Thymus (tissue), 11 donors: ENCODE results near the gene ZXDA. TPM values are rescaled to one million over a fixed set of nuclear protein-coding genes. Genes with fewer than 3 reads are reported as not detected.
"Not testable (repeated sequence)": the region's sequence is repeated elsewhere in the genome, so short reads cannot be mapped to it uniquely, and the experiment has no call there.

Experiments
- DNase-seq, 9 donors: peaks; one replicate each; pipeline ENCODE4 v3.0.0-alpha.2; 2013; ENCODE audit warnings: low spot score in 9 of 9, low read depth in 6 of 9, missing footprints in 1 of 9
- H3K27ac ChIP-seq, 2 donors: one replicate each; pipeline ENCODE4 v1.5.1; 2013; ENCODE audit warnings: control low read depth in 1 of 2, low read depth in 1 of 2, low read length in 1 of 2, mild to moderate bottlenecking in 1 of 2, moderate library complexity in 1 of 2
- H3K27me3 ChIP-seq, 2 donors: one replicate each; pipeline ENCODE4 v1.5.1; 2013; ENCODE audit warnings: low read length in 1 of 2; ENCODE audit not compliant: control insufficient read depth in 2 of 2, insufficient read depth in 1 of 2
- H3K36me3 ChIP-seq, 2 donors: one replicate each; pipeline ENCODE4 v1.5.1; 2013; ENCODE audit warnings: low read length in 1 of 2, mild to moderate bottlenecking in 1 of 2, moderate library complexity in 1 of 2; ENCODE audit not compliant: control insufficient read depth in 2 of 2, insufficient read depth in 2 of 2
- H3K4me1 ChIP-seq, 2 donors: one replicate each; pipeline ENCODE4 v1.5.1; 2013; ENCODE audit warnings: low read length in 2 of 2; ENCODE audit not compliant: control insufficient read depth in 2 of 2, insufficient read depth in 2 of 2
- H3K4me3 ChIP-seq, 2 donors: one replicate each; pipeline ENCODE4 v1.5.1; 2013; ENCODE audit warnings: low read length in 2 of 2, control low read depth in 1 of 2, mild to moderate bottlenecking in 1 of 2
- H3K9me3 ChIP-seq, 2 donors: one replicate each; pipeline ENCODE4 v1.5.1; 2013; ENCODE audit warnings: low read length in 1 of 2, mild to moderate bottlenecking in 1 of 2; ENCODE audit not compliant: control insufficient read depth in 2 of 2, insufficient read depth in 1 of 2
- WGBS: extraction: QIAGEN DNeasy Blood & Tissue Kit; methylation state at CpG from one replicate; pipeline ENCODE4 v1.1.7; 2013; 5-methylcytosine and 5-hydroxymethylcytosine counted together
- polyA plus RNA-seq: library from polyadenylated mRNA; stranded (reverse); fragments of 200-250 nt; gene quantifications from one replicate; pipeline ENCODE4 v1.2.3, GENCODE V29; 2013
- total RNA-seq: library from RNA; stranded (reverse); fragments of 120-200 nt; gene quantifications from one replicate; pipeline ENCODE4 v1.2.4, GENCODE V29; 2013
- donor health status: healthy.

Gene ZXDA
- total and polyA plus RNA-seq, 2 donors: 1.1 to 3.5 TPM

DNA sequence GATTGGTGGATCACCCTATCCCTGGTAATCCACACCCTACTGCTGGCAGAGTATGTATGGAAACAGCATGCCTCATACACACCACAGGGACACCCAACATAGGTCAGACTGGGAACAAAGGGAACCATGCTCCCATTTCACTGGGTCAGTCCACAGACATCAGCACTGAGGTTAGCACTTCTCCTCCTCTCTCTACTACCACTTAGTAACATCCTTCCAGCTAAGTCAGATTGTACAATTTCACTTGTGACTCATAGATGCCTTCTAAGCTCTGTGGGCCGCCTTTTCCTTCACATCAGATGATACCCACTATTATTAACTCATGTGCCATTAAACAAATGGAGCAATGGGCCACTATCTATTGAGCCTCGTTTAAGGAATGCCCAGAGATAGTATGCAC is 15.5 kb upstream of the ZXDA start:
- no peaks in the 10 kb centered on the region for H3K36me3 ChIP-seq
- no peaks in the 10 kb centered on the region for H3K4me1 ChIP-seq
- 89% methylated on average over 2 of the region's 2 CpGs for WGBS
- H3K4me3 ChIP-seq: no peak overlapping the region
- no peak for DNase-seq
- H3K9me3 ChIP-seq: no peaks in the 10 kb centered on the region
- no peak overlapping the region for H3K27ac ChIP-seq
- H3K27me3 ChIP-seq: no peaks in the 10 kb centered on the region

DNA sequence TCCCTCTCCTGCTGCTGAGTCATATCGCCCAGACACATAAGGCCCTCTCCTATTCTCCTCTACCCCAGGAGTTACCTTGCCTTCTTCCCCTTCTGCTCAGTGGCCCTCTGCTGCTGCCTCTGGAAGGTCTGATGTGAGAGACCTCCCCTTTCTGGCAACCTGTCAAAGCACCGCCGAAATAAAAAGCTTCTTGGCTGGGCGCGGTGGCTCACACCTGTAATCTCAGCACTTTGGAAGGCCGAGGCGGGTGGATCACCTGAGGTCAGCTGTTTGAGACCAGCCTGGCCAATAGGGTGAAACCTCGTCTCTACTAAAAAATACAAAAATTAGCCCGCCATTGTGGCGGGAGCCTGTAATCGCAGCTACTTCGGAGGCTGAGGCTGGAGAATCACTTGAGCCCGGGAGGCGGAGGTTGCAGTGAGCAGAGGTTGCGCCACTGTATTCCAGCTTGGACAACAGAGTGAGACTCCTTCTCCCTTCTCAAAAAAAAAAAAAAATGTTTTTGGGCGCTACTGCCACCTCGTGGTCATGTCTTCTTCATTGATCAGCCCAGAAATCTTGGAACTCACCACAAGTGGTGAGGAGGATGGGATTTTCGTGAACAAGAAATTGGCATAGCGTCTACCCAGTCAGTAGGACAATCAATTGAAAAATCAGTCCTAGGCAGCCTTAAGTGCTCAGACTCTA is 8.6 kb upstream of the ZXDA start:
- DNase-seq: peak in 2 of 9 donors; percentile 31 to 43
- H3K9me3 ChIP-seq: no peaks in the 10 kb centered on the region
- H3K36me3 ChIP-seq: no peaks in the 10 kb centered on the region
- H3K4me3 ChIP-seq: no peak overlapping the region
- H3K4me1 ChIP-seq: no peaks in the 10 kb centered on the region
- no peak overlapping the region for H3K27ac ChIP-seq
- WGBS: 63% methylated on average over 19 of the region's 19 CpGs
- H3K27me3 ChIP-seq: no peaks in the 10 kb centered on the region

DNA sequence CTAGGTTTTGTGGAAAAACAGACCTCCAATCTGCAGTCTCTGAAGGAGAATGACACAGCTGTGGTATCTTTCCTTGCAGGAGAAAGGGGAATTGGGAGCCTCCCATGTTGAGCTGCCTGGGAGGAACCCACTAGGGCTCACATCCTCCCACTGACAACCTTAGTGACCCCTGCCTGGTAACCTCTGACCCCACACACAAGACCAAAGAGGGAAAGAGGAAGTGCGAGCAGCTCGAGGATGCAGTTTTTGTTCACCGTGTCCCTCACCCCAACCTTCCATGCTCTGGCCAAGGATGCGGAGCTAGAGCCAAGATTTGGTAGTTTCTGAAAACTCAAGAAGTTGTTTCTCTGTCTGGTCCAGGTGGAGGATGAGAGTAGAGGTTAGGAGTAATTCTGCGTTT is 5.4 kb upstream of the ZXDA start:
- Histone ChIP-seq H3K9me3 (no peaks in the 10 kb centered on the region), H3K4me1 (no peaks in the 10 kb centered on the region), H3K27me3 (no peaks in the 10 kb centered on the region), H3K36me3 (no peaks in the 10 kb centered on the region), H3K27ac (no peak overlapping the region), H3K4me3 (no peak overlapping the region)
- no peak for DNase-seq
- WGBS: 80% methylated on average over 5 of the region's 5 CpGs

DNA sequence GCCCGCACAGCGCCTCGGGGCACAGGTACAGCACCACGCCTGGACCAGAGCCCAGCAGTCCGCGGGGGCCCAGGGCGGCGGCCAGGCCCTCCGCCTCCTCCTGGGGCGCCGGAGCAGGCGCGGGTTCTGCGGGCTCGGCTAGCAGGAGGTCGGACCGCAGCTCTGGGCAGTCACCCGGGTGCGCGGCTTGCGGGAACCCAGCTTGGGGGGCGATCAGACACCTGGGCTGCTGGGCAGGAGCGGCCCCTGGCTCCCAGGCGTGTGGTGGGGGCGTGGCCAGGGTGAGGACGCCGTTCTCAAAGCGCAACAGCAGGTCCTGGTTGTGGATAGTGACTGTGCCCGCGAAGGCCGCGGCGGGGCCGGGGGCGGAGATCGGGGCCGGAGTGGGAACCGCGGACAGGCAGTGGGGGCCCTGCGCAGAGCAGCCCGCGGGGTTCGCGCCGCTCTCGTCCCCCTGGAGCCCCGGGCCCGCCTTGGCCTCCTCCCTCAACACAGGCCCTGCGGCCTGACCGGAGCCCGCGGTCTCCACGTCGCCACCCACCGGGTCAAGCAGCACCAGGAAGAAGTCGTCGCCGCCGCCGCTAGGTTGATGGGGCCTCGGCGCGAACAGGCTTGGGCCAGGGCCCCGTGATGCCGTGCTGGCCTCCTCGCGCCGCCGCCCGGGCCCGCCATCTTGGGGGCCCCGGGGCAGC is 517 bp downstream of the ZXDA start:
- not testable (repeated sequence) for H3K9me3 ChIP-seq, H3K36me3 ChIP-seq, H3K27me3 ChIP-seq, H3K4me1 ChIP-seq
- peak in 2 of 9 donors; percentile 2 to 22 for DNase-seq
- H3K27ac ChIP-seq: peak overlapping the region in 1 of 2 donors; percentile 77
- H3K4me3 ChIP-seq: peak overlapping the region; percentile 30 to 48
- 7% methylated on average over 62 of the region's 72 CpGs for WGBS

DNA sequence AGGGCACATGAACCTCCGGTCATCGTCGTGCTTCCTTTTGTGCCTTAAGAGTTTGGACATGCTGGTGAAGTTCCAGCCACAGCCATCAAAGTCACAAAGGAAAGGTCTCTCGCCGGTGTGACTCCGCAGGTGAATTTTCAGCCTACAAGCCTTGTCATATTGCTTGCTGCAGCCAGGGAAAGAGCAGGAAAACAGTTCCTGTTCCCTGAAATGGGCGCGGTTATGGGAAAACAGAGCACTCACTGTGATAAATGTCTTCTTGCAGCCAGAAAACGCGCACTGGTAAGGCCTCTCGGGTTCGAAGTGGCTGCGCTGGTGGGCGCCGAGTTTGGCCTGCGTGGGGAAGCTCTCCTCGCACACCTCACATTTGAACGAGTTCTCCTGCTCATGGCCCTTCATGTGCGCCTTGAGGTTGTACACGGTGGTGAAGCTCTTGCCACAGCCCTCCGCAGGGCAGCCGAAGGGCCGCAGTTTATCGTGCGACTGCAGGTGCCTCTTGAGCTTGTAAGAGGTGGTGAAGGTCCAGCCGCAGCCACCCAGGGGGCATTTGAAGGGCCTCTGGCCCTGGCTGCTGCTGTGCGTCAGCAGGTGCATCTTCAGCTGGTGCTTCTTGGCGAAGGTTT is 1.2 kb downstream of the ZXDA start:
- not testable (repeated sequence) for H3K27ac ChIP-seq, H3K4me1 ChIP-seq, DNase-seq, H3K27me3 ChIP-seq, H3K36me3 ChIP-seq, H3K9me3 ChIP-seq
- 85% methylated on average over 28 of the region's 28 CpGs for WGBS
- H3K4me3 ChIP-seq: peak overlapping the region in 1 of 2 donors; percentile 48

DNA sequence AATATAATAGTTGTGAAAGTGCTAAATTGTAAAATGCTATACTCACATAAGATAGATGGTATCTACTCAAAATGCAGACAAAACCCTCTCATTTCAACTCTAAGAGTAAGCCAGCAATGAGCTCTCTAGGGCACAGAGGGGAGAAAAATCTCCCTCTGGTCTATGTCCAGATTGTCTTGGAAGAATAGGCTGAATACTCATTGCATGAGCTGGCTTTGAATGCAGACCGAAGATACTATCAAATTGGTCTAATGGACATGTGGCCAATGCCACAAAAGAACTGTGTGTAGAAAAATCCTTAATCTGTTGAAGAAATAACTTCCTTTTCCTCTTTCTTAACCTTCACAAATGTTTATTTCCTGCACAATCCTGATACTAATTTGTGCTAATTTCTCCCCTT is 3.5 kb downstream of the ZXDA start:
- no peaks in the 10 kb centered on the region for H3K9me3 ChIP-seq
- H3K4me1 ChIP-seq: no peaks in the 10 kb centered on the region
- DNase-seq: no peak
- no peak overlapping the region for H3K4me3 ChIP-seq
- 73% methylated on average over 1 of the region's 1 CpG for WGBS
- no peaks in the 10 kb centered on the region for H3K36me3 ChIP-seq
- no peaks in the 10 kb centered on the region for H3K27me3 ChIP-seq
- H3K27ac ChIP-seq: no peak overlapping the region

DNA sequence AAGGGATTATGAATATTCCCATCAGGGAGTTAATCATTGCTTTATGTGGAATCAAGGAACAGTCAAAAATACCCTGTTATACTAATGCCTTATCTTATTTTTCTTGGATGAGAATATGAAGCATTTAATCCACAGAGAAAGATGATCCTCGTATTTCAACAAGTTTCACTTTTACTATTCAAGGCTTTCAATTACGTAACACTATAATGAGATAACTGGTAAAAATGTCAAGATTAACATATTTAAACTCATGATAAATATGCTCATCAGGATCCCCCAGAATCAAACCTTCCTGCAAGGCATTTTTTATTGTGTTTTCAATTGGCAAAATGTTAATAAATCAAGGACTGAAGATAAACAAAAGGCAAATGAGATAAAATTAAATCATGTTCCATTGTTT is 5.1 kb downstream of the ZXDA start:
- Histone ChIP-seq H3K27ac (no peak overlapping the region), H3K9me3 (no peaks in the 10 kb centered on the region), H3K36me3 (no peaks in the 10 kb centered on the region), H3K4me3 (no peak overlapping the region), H3K27me3 (no peaks in the 10 kb centered on the region), H3K4me1 (no peaks in the 10 kb centered on the region)
- WGBS: 80% methylated on average over 2 of the region's 2 CpGs
- DNase-seq: no peak

DNA sequence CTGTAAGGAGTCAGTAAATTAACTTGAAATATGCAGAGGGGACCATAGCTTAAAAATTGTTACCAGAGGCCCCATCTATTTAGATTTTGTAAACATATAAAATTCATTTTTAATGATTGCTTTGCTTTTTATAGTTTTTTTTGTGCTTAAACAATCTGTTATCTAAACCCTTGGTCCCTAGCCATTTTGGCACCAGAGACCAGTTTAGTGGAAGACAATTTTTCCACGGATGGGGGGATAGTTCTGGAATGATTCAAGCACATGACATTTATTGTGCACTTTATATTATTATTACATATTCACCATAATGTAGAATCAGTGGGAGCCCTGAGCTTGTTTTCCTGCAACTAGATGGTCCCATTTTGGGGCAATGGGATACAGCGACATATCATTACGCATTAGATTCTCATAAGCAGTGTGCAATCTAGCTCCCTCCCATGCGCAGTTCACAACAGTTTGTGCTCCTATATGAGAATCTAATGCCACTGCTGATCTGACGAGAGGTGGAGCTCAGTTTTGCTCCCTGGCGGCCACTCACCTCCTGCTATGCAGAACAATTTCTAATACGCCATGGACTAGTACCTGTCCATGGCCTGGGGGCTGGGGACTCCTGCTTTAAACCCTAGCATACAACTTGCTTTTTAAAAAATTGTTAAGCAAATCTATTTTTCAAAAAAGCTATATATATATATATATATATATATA is 5.9 kb downstream of the ZXDA start:
- Histone ChIP-seq H3K4me3 (no peak overlapping the region), H3K36me3 (no peaks in the 10 kb centered on the region), H3K27me3 (no peaks in the 10 kb centered on the region), H3K4me1 (no peaks in the 10 kb centered on the region), H3K27ac (no peak overlapping the region), H3K9me3 (no peaks in the 10 kb centered on the region)
- DNase-seq: no peak
- 96% methylated on average over 7 of the region's 7 CpGs for WGBS

DNA sequence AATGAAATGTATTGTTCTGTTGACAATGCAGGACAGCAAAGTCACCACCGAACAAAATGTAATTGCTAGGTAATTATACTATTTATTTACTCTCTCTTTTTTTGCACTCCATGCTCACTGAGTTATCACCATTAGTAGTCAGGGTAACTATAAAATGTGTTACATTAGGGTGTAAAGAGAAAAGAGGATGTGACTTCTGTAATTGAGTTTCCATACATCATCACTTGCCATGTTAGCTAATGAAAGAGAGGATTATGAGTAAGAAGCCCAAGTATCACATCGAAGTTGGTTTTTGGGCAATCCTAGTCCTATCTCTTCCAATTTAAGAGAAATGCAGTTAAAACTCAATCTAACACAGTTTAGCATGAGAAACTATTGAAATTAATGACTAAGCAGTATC is 7.6 kb downstream of the ZXDA start:
- no peaks in the 10 kb centered on the region for H3K36me3 ChIP-seq
- WGBS: 97% methylated on average over 2 of the region's 2 CpGs

More for the DNA sequence above, 7.6 kb downstream of the ZXDA start:
- H3K4me1 ChIP-seq: no peaks in the 10 kb centered on the region
- DNase-seq: no peak
- no peaks in the 10 kb centered on the region for H3K27me3 ChIP-seq
- H3K27ac ChIP-seq: no peak overlapping the region
- no peaks in the 10 kb centered on the region for H3K9me3 ChIP-seq
- no peak overlapping the region for H3K4me3 ChIP-seq
